Esophagus squamous epithelium (tissue), 5 donors: ENCODE data around the gene TTC31. TPM values are rescaled to one million over a fixed set of nuclear protein-coding genes. Genes with fewer than 3 reads are reported as not detected.
"Not testable (repeated sequence)": the region's sequence is repeated elsewhere in the genome, so short reads cannot be mapped to it uniquely, and the experiment has no call there.

Experiments used
- DNase-seq: peaks from one replicate; lab custom pipeline; 2025; lab: John Stamatoyannopoulos, UW
- H3K27ac ChIP-seq, 4 donors: fragments of 200-600 bp; sonication (generic); one replicate each; pipeline ENCODE4 v1.5.1; 2016 to 2019; ENCODE audit warnings: mild to moderate bottlenecking in 1 of 4
- H3K27me3 ChIP-seq, 4 donors: fragments of 200-600 bp; sonication (generic); 1 replicate in 3 of 4; 2 replicates in 1 of 4; pipeline versions ENCODE4 v1.5.1 to v1.6.0; 2017 to 2021; ENCODE audit warnings: antibody characterized with exemption in 1 of 4
- H3K36me3 ChIP-seq, 3 donors: fragments of 200-600 bp; sonication (generic); one replicate each; pipeline ENCODE4 v1.5.1; 2016 to 2019
- H3K4me1 ChIP-seq, 3 donors: fragments of 200-600 bp; sonication (generic); one replicate each; pipeline ENCODE4 v1.5.1; 2017 to 2019
- H3K4me3 ChIP-seq, 4 donors: fragments of 200-600 bp; sonication (generic); 1 replicate in 3 of 4; 2 replicates in 1 of 4; pipeline ENCODE4 v1.5.1; 2016 to 2019; ENCODE audit warnings: mild to moderate bottlenecking in 2 of 4, moderate library complexity in 1 of 4
- H3K9me3 ChIP-seq, 3 donors: fragments of 200-600 bp; sonication (generic); one replicate each; pipeline ENCODE4 v1.5.1; 2016 to 2019
- POLR2A ChIP-seq, 4 donors: fragments of 450-650 bp; IDR thresholded peaks; one replicate each; pipeline ENCODE4 v1.6.1; 2017; ENCODE audit warnings: antibody characterized with exemption in 4 of 4, mild to moderate bottlenecking in 4 of 4, moderate library complexity in 3 of 4
- WGBS, 2 donors: methylation state at CpG; one replicate each; pipeline ENCODE4 v1.1.5; 2018; 5-methylcytosine and 5-hydroxymethylcytosine counted together
- intact Hi-C: fragments of 100-400 bp; cut with DNase I; formaldehyde crosslinking; loops from one replicate; pipeline ENCODE4 v1.15.0; 2022
- total RNA-seq, 4 donors: library from RNA; depleted of rRNA; stranded (reverse); fragments of >200 nt; gene quantifications; one replicate each; pipeline ENCODE4 v1.1.0, GENCODE V29; 2016
- TF ChIP-seq, protein P1 (sequence below), 6 experiments: fragments of 450-650 bp in 4 of 6; fragments of 200-600 bp in 2 of 6; sonication (generic) in 2 of 6; IDR thresholded peaks; one replicate each; pipeline ENCODE4 v1.5.1; 2016 to 2019; ENCODE audit warnings: antibody characterized with exemption in 6 of 6, mild to moderate bottlenecking in 4 of 6, moderate library complexity in 4 of 6
- donor health status: DM: yes; HTN: yes; CAD: no.

The TTC31 gene
- total RNA-seq, 4 donors from 2014 or later = 11.2 to 27.7 (median 17.5) TPM

DNA sequence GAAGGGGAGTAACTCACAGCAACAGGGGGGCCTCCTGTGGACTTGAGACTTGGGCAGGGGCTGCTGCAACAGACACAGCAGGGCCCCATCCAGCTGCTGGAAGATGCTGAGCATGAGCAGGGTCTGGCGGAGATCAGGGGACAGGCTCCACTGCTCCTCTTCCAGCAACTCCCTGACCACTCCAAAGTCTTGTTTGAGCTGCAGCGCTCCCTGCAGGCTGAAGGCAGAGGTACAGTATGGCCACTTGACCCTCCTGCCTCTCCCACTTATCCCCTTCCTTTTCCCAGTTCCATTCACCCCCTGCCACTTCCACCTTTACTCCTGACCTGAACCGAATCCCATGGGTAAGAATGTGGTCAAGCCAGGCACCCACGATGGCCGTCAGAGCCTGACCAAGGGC, 8.0 kb upstream of the TTC31 start:
- TF ChIP-seq, protein P1, sequence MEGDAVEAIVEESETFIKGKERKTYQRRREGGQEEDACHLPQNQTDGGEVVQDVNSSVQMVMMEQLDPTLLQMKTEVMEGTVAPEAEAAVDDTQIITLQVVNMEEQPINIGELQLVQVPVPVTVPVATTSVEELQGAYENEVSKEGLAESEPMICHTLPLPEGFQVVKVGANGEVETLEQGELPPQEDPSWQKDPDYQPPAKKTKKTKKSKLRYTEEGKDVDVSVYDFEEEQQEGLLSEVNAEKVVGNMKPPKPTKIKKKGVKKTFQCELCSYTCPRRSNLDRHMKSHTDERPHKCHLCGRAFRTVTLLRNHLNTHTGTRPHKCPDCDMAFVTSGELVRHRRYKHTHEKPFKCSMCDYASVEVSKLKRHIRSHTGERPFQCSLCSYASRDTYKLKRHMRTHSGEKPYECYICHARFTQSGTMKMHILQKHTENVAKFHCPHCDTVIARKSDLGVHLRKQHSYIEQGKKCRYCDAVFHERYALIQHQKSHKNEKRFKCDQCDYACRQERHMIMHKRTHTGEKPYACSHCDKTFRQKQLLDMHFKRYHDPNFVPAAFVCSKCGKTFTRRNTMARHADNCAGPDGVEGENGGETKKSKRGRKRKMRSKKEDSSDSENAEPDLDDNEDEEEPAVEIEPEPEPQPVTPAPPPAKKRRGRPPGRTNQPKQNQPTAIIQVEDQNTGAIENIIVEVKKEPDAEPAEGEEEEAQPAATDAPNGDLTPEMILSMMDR (IDR thresholded peaks at IDR 0.05) = peak in 2 of 6 experiments; percentile 5 to 13
- TF ChIP-seq POLR2A (IDR thresholded peaks at IDR 0.05) = no peak
- 92 to 98% methylated on average over 2 to 3 of the region's 5 CpGs for WGBS, 2 donors
- DNase-seq = no peak
- peaks cover 6 to 36% (median 19%) of the 10 kb centered on the region in 3 donors for H3K4me1 ChIP-seq
- no peak overlapping the region for H3K4me3 ChIP-seq
- no peak overlapping the region for H3K27ac ChIP-seq
- H3K9me3 ChIP-seq = no peaks in the 10 kb centered on the region
- no peaks in the 10 kb centered on the region for H3K27me3 ChIP-seq
- H3K36me3 ChIP-seq = peaks cover 10 to 54% (median 11%) of the 10 kb centered on the region in 3 donors
- intact Hi-C loops = no loop called here

DNA sequence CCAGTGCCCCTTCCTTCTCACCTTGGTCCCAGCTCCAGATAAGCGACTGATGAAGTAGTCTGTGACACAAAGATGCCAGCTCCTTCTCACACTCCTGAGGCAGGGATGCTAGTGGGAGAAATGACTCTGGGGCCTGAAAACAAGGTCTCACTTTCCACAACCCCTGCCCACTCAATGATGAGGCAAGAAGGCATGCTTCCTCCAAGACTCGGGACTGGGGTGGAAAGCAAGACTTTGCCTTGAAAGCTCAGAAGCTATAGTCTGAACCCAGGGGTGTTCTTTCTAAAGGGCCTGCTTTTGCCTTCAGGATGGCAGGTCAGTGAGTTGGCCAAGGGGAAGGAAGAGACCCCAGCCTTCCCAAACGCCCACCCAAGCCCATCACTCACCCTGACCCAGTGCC, 1.4 kb upstream of the TTC31 start:
- peak overlapping the region in 3 of 4 donors; percentile 88 to 97 (median 93) for H3K27ac ChIP-seq
- DNase-seq = no peak
- no peaks in the 10 kb centered on the region for H3K27me3 ChIP-seq
- peak overlapping the region; percentile 68 to 96 (median 84) for H3K4me3 ChIP-seq
- H3K9me3 ChIP-seq = no peaks in the 10 kb centered on the region
- intact Hi-C loops = loop anchor here (5.0 to 10.0 kb wide), 2 partner anchors 46 to 103 kb away; partner anchors contain the start of genes AUP1, DQX1 and HTRA2
- WGBS, 2 donors = 83% methylated on average over 1 of the region's 3 CpGs; no CpG with 5 or more reads in 1 of the 2 donors
- H3K4me1 ChIP-seq = peaks cover 21 to 48% (median 24%) of the 10 kb centered on the region in 3 donors
- no peak for TF ChIP-seq POLR2A (IDR thresholded peaks at IDR 0.05)
- TF ChIP-seq, protein P1 (IDR thresholded peaks at IDR 0.05) = no peak
- H3K36me3 ChIP-seq = peaks cover 0 to 58% (median 3%) of the 10 kb centered on the region in 3 donors

DNA sequence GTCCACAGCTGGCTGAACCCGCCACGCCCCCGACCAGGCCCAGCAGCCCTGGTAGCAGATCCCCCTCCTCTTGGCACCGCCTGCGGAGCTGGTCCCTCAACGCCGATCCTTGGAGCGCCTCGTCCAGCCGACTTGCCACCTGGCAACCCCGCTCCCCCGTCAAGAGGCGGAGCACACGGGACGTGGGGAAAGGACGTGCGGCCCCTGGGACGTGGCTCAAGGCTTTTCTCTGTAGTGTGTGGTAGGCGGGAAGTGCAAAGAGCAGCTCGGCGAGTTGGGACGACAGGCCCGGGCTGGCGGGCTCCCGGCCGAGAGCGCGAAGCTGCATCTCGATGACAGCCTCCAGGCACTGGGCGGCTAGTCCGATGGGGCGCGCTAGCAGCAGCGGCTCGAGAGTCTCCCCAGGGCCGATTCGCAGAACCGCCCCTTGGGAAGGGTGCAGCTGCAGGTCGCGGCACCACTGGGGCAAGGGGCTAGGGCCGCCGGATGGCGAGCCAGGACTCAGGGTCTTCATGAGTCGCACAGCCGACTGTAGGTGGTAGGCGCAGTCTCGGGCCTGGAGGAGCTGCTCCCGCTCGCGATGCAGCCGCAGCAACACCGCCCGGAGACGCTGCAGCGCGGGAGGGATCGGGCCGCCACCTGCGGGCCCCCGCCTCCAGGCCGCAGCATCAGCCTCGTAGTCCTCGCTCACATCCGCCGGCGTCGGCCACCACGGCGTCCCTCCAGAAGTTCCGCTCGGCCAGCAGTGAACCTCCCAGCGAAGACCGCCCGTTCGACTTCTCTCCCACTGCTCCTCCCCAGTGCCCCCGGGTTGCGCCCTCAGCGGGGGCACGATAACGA, 700 bp upstream of the TTC31 start:
- H3K4me1 ChIP-seq = peaks cover 21 to 48% (median 24%) of the 10 kb centered on the region in 3 donors
- H3K27ac ChIP-seq = peak overlapping the region; percentile 88 to 97 (median 90)
- no peak for TF ChIP-seq POLR2A (IDR thresholded peaks at IDR 0.05)
- TF ChIP-seq, protein P1 (IDR thresholded peaks at IDR 0.05) = no peak
- H3K4me3 ChIP-seq = peak overlapping the region; percentile 68 to 96 (median 84)
- WGBS, 2 donors = 4% methylated on average over 31 of the region's 80 CpGs; no CpG with 5 or more reads in 1 of the 2 donors
- no peaks in the 10 kb centered on the region for H3K9me3 ChIP-seq
- no peak for DNase-seq
- peaks cover 0 to 62% (median 3%) of the 10 kb centered on the region in 3 donors for H3K36me3 ChIP-seq
- intact Hi-C loops = loop anchor here (5.0 to 10.0 kb wide), 2 partner anchors 45 to 103 kb away; partner anchors contain the start of genes AUP1, DQX1 and HTRA2
- H3K27me3 ChIP-seq = no peaks in the 10 kb centered on the region

DNA sequence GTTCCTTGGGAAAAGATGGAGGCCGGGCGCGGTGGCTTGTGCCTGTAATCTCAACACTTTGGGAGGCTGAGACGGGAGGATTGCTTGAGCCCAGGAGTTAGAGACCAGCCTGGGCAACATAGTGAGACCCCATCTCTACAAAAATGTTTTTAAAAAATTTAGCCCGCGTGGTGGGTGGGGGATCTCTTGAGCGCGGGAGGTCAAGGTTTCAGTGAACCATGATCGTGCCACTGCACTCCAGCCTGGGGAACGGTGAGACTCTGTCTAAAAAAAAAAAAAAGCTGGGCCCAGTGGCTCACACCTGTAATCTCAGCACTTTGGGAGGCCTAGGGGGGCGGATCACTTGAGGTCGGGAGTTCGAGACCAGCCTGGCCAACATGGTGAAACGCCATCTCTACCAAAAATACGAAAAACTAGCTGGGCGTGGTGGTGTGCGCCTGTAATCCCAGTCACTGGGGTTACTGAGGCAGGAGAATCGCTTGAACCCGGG, 839 bp downstream of the TTC31 start:
- 81 to 86% methylated on average over 19 of the region's 19 CpGs for WGBS, 2 donors
- intact Hi-C loops = loop anchor here (5.0 to 10.0 kb wide), 2 partner anchors 44 to 101 kb away; partner anchors contain the start of genes AUP1, DQX1 and HTRA2
- H3K27ac ChIP-seq = peak overlapping the region in 2 of 4 donors; percentile 88 to 93

GRCh38 chr2:74486141-74486540, 3.3 kb downstream of the TTC31 start:
- TF ChIP-seq, protein P1 (IDR thresholded peaks at IDR 0.05) = no peak
- no peak for TF ChIP-seq POLR2A (IDR thresholded peaks at IDR 0.05)
- Histone ChIP-seq H3K27ac (no peak overlapping the region), H3K36me3 (peaks cover 9 to 62% (median 9%) of the 10 kb centered on the region in 3 donors), H3K27me3 (no peaks in the 10 kb centered on the region), H3K9me3 (no peaks in the 10 kb centered on the region), H3K4me3 (no peak overlapping the region), H3K4me1 (peaks cover 17 to 26% (median 17%) of the 10 kb centered on the region in 3 donors)
- intact Hi-C loops = loop anchor here (10.0 kb wide), 1 partner anchor 99 kb away; no protein-coding TSS in a partner anchor
- no peak for DNase-seq
- WGBS, 2 donors = 96 to 100% methylated on average over 1 to 2 of the region's 2 CpGs

More for the DNA sequence above, 839 bp downstream of the TTC31 start:
- not testable (repeated sequence) for H3K9me3 ChIP-seq, H3K27me3 ChIP-seq, DNase-seq
- peak overlapping the region; percentile 68 to 96 (median 84) for H3K4me3 ChIP-seq
- H3K4me1 ChIP-seq = peaks cover 21 to 48% (median 24%) of the 10 kb centered on the region in 3 donors
- peaks cover 0 to 62% (median 0%) of the 10 kb centered on the region in 3 donors for H3K36me3 ChIP-seq
